Heart right ventricle (tissue), 16 donors: ENCODE measurements around the gene TXNRD2. TPM values are rescaled to one million over a fixed set of nuclear protein-coding genes. Genes with fewer than 3 reads are reported as not detected.
A peak's percentile ranks its signal among the peaks of the same experiment; 100 is the strongest.

Source experiments
- ATAC-seq, 8 donors: fragments of 200-7000 bp; cut with Tn5 transposase; one replicate each; pipeline ENCODE4 v1.9.1; 2020; ENCODE audit warnings: mild to moderate bottlenecking in 8 of 8, moderate library complexity in 8 of 8, moderate number of reproducible peaks in 1 of 8
- DNase-seq, 2 donors: peaks; one replicate each; pipeline ENCODE4 v3.0.0-alpha.2; 2020
- H3K27ac ChIP-seq, 10 donors: fragments of 200-600 bp; sonication (generic) in 2 of 10; one replicate each; pipeline versions ENCODE4 v1.5.0 to v1.8.0; 2020 to 2022; ENCODE audit warnings: mild to moderate bottlenecking in 3 of 10
- H3K27me3 ChIP-seq, 7 donors: fragments of 200-600 bp; one replicate each; pipeline ENCODE4 v1.8.0; 2021 to 2022; ENCODE audit warnings: mild to moderate bottlenecking in 2 of 7
- H3K36me3 ChIP-seq, 9 donors: fragments of 200-600 bp; sonication (generic) in 1 of 9; one replicate each; pipeline versions ENCODE4 v1.5.0 to v1.8.0; 2020 to 2022; ENCODE audit warnings: mild to moderate bottlenecking in 2 of 9
- H3K4me1 ChIP-seq, 9 donors: fragments of 200-600 bp; sonication (generic) in 1 of 9; one replicate each; pipeline versions ENCODE4 v1.5.0 to v1.8.0; 2020 to 2022; ENCODE audit warnings: mild to moderate bottlenecking in 4 of 9
- H3K4me3 ChIP-seq, 10 donors: fragments of 200-600 bp; sonication (generic) in 2 of 10; one replicate each; pipeline versions ENCODE4 v1.5.0 to v1.8.0; 2020 to 2022; ENCODE audit warnings: mild to moderate bottlenecking in 7 of 10, moderate library complexity in 2 of 10
- H3K9me3 ChIP-seq, 11 donors: fragments of 200-600 bp in 10 of 11; sonication (generic) in 2 of 11; one replicate each; pipeline versions ENCODE4 v1.5.0 to v1.8.0; 2013 to 2022; ENCODE audit warnings: mild to moderate bottlenecking in 2 of 11, control low read depth in 1 of 11, moderate library complexity in 1 of 11
- CTCF ChIP-seq, 9 donors: fragments of 200-600 bp; sonication (generic) in 2 of 9; IDR thresholded peaks; one replicate each; pipeline versions ENCODE4 v1.5.0 to v1.8.0; 2021 to 2022; ENCODE audit warnings: antibody characterized with exemption in 9 of 9, mild to moderate bottlenecking in 5 of 9, moderate library complexity in 1 of 9
- WGBS, 2 donors: extraction: QIAGEN DNeasy Blood & Tissue Kit; methylation state at CpG; one replicate each; pipeline ENCODE4 v1.1.7; 2013; ENCODE audit warnings: inconsistent platforms in 1 of 2; 5-methylcytosine and 5-hydroxymethylcytosine counted together
- intact Hi-C, 10 donors: fragments of 100-400 bp; cut with DNase I; formaldehyde crosslinking; loops; one replicate each; pipeline versions ENCODE4 v1.11.1 to v1.14.2; 2022
- polyA plus RNA-seq, 2 donors: library from polyadenylated mRNA; stranded (reverse); fragments of 200-250 nt; gene quantifications; one replicate each; pipeline ENCODE4 v1.2.3, GENCODE V29; 2013
- total RNA-seq, 10 donors: library from RNA; stranded (reverse); fragmentation: NEBNext Ultra II Directional in 3 of 10; extraction: Animal tissue kit (Norgen Biotek cat#: 25700) in 3 of 10; gene quantifications; one replicate each; pipeline versions ENCODE4 v1.2.1 to v1.2.4, GENCODE V29; 2021 to 2023
- donor health status: Arrhythmogenic right ventricular cardiomyopathy.
- donor health status: ischemic (EF 13 %, LVEDD 7.1; RV severe dilation, severe dysfunction).
- donor health status: healthy with polysubstance abuse.
- donor health status: DM: no; HTN: yes; CAD: no.
- donor health status: DM: no; HTN: no; CAD: no.
- donor health status: ischemic (EF 25% LVEDD 6.9; RV normal size, moderate dysfunction).
- donor health status: ischemic (EF 25% LVEDD 5.7; RV mildly dilated, moderate dysfunction).
- donor health status: healthy.
- donor health status: DM: yes; HTN: yes; CAD: no.
- donor health status: Ischemic cardiomyopathy.
- donor health status: ischemic (EF 35%, LVEDD 5.7; RV mildly dilated, moderate dysfunction).
- donor health status: nonischemic (EF 11% LVEDD 7.7; RV severe dilation, severe dysfunction).
- donor health status: DM: yes; HTN: yes; CAD: no.
- donor health status: PGD.
- donor health status: ischemic (EF 29% LVEDD 5.4; RV normal size, mild dysfunction).
- donor health status: nonischemic (EF 23%, LVEDD 6.1; RV moderate dilation, normal function).

Gene TXNRD2
- total and polyA plus RNA-seq, 12 donors: 25.8 to 103 (median 35.0) TPM

GRCh38 chr22:19955241-19956128, 13.9 kb upstream of the TXNRD2 start:
- no peak for DNase-seq
- Histone ChIP-seq H3K27ac (peak overlapping the region in 6 of 10 donors; percentile 13 to 45 (median 27)), H3K4me1 (peaks cover 15 to 68% (median 31%) of the 10 kb centered on the region in 9 donors), H3K27me3 (no peaks in the 10 kb centered on the region), H3K4me3 (no peak overlapping the region), H3K36me3 (peaks cover 0 to 11% (median 0%) of the 10 kb centered on the region in 9 donors), H3K9me3 (no peaks in the 10 kb centered on the region)
- intact Hi-C loops: no loop called here
- ATAC-seq: peak in 2 of 8 donors; percentile 7 to 17
- TF ChIP-seq CTCF (IDR thresholded peaks at IDR 0.05): no peak
- 61 to 63% methylated on average over 19 of the region's 19 CpGs for WGBS, 2 donors

DNA sequence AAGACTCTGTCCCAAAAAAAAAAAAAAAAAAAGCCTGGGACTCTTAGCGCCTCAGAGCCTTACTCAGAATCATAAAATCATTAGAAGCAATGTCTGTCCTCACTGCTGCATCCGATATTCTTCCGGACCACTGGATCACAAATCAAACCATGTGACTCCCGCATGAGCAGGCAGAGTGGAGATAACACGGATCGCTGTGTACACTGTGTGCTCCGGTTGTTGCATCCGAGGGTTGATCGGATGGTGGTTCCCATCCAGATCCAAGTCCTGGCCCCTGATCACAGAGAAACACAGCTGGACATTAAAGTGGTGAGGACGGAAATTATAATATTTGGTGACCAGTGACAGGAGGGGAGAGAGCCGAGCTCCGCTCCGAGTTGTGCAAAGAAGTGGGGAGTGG, 9.7 kb upstream of the TXNRD2 start:
- H3K27ac ChIP-seq: peak overlapping the region in 5 of 10 donors; percentile 15 to 59 (median 50)
- peaks cover 0 to 26% (median 0%) of the 10 kb centered on the region in 9 donors for H3K36me3 ChIP-seq
- DNase-seq (no peak), ATAC-seq (peak in 2 of 8 donors; percentile 22 to 30)
- intact Hi-C loops: no loop called here
- TF ChIP-seq CTCF (IDR thresholded peaks at IDR 0.05): no peak
- H3K4me3 ChIP-seq: no peak overlapping the region
- 59 to 67% methylated on average over 13 of the region's 13 CpGs for WGBS, 2 donors
- H3K4me1 ChIP-seq: peaks cover 15 to 86% (median 38%) of the 10 kb centered on the region in 9 donors
- no peaks in the 10 kb centered on the region for H3K27me3 ChIP-seq
- H3K9me3 ChIP-seq: no peaks in the 10 kb centered on the region

DNA sequence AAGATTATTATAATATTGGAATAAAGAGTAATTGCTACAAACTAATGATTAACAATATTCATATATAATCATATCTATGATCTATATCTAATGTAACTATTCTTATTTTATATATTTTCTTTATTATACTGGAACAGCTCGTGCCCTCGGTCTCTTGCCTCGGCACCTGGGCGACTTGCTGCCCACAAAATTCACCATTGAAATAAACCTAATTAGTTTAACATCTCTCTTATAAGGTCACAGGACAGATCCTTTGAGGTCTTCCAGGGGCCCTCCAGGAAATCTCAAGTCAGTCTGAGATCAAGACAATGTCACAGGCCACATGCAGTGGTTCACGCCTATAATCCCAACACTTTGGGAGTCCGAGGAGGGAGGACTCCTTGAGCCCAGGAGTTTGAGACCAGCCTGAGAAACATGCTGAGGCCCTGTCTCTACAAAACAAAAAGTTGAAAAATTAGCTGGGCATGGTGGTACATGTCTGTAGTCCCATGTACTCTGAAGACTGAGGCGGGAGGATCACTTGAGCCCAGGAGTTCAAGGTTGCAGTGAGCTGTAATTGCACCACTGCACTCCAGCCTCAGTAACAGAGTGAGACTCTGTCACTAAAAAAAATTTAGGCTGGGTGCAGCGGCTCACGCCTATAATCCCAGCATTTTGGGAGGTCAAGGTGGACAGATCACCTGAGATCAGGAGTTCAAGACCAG, 6.6 kb upstream of the TXNRD2 start:
- no peak for TF ChIP-seq CTCF (IDR thresholded peaks at IDR 0.05)
- 80 to 86% methylated on average over 9 of the region's 9 CpGs for WGBS, 2 donors
- peaks cover 0 to 26% (median 0%) of the 10 kb centered on the region in 9 donors for H3K36me3 ChIP-seq
- H3K4me3 ChIP-seq: peak overlapping the region in 1 of 10 donors; percentile 34
- H3K9me3 ChIP-seq: no peaks in the 10 kb centered on the region
- H3K27me3 ChIP-seq: no peaks in the 10 kb centered on the region
- H3K27ac ChIP-seq: peak overlapping the region in 8 of 10 donors; percentile 3 to 96 (median 85)
- intact Hi-C loops: no loop called here
- peaks cover 21 to 95% (median 39%) of the 10 kb centered on the region in 9 donors for H3K4me1 ChIP-seq
- DNase-seq (no peak), ATAC-seq (no peak)
